ENCODE measurements around the gene SHC3. TPM values are rescaled to one million over a fixed set of nuclear protein-coding genes. Genes with fewer than 3 reads are reported as not detected.

Gene SHC3
- total and polyA plus RNA-seq, 2 experiments from 2014 or later, result 1.3 to 2.9 TPM

DNA sequence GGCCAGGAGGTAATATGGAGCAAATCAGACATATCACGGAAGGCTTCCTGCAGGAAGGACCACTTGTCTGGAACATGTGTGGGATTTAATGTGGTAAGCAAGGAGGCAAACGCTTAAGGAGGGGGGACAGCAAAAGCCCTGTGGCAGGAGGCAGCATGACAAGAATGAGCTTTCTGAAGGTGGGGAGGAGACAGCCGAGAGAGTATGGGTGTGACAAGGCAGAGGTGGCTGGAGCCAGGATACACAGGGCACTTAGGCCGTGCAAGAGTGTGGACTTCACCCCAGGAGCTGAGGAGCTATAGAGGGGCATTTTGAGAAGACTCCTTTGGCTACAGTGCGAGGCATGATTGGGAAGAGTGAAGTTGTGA lies 201.7 kb downstream of the SHC3 start (continued):
- TF ChIP-seq, protein P1, sequence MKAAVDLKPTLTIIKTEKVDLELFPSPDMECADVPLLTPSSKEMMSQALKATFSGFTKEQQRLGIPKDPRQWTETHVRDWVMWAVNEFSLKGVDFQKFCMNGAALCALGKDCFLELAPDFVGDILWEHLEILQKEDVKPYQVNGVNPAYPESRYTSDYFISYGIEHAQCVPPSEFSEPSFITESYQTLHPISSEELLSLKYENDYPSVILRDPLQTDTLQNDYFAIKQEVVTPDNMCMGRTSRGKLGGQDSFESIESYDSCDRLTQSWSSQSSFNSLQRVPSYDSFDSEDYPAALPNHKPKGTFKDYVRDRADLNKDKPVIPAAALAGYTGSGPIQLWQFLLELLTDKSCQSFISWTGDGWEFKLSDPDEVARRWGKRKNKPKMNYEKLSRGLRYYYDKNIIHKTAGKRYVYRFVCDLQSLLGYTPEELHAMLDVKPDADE (IDR thresholded peaks at IDR 0.05), result no peak
- TF ChIP-seq NANOG (IDR thresholded peaks at IDR 0.05; ENCODE audit: borderline replicate concordance) (no peak), EZH2phosphoT487 (IDR thresholded peaks at IDR 0.05; ENCODE audit: unreplicated experiment) (no peak), JUNB (IDR thresholded peaks at IDR 0.05; ENCODE audit: unreplicated experiment) (no peak)

DNA sequence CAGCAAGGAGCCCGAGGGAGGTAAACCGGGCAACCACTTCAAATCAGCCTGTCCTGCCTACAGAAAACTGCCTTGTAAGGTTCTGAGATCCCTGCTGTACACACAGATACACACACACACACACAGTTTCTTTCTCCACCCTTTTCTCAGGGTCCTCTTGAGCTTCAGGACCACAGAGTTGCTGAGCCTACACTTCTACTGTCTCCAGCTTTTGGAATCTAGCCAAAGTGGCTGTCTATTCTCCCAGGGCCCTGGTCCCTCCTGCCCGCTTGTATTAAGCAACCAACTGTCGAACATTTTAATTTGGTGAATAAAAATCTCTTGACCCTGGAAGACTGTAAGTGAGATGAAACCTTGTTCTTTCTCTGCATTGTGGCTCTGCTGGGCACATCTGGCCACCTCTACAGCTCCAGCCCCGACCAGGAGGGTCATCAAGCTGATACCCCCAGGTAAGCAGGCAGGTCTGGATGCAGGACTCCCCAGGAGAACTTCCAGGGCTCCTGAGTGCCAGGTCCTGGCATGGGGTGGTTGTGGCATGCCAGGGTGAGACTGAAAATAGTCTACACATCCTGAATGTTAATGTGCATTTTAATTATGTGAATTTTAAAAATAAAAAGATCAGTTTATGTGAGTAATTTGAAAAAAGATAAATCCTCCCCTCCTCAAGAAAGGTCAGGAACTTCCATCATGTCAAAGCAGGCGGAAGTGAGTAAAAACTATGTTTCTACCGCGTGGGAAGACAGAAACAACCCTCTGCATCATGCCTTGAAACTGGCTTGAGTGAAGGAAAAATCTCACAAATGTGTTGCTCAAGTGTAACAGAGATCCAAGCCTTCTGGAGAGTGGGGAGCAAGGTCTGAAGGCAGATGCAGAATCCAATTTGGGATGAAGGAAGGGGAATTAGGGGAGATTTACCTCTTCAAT lies 202.4 kb downstream of the SHC3 start:
- Histone ChIP-seq H3K4me1 (ENCODE audit: insufficient read depth) (no peaks in the 10 kb centered on the region), H4K20me1 (replicated peaks; ENCODE audit: insufficient read depth) (no peaks in the 10 kb centered on the region), H3K27me3 (ENCODE audit: insufficient read depth) (no peaks in the 10 kb centered on the region), H3K9me2 (ENCODE audit: insufficient read depth) (0 out of 2 replicates have a peak, but pooled peaks cover 3% of the 10 kb centered on the region), H3K27ac (ENCODE audit: low read depth) (no peak overlapping the region), H3K79me2 (replicated peaks; ENCODE audit: insufficient read depth) (no peaks in the 10 kb centered on the region), H3F3A (replicated peaks; ENCODE audit: low read depth) (no peaks in the 10 kb centered on the region), H2AFZ (no peak overlapping the region), H3K4me2 (no peak overlapping the region), H3K36me3 (ENCODE audit: insufficient read depth) (no peaks in the 10 kb centered on the region), H3K4me3 (no peak overlapping the region)
- Mint-ChIP-seq H3K4me3 (no peak overlapping the region), H3K4me1 (peaks cover 2% of the 10 kb centered on the region; the same call in 2 of the 3 replicates), H3K27ac (no peak overlapping the region), H3K27me3 (ENCODE audit: insufficient read depth, low read depth, poor library complexity) (no peaks in the 10 kb centered on the region), H3K9me3 (peaks cover 18% of the 10 kb centered on the region), H3K36me3 (ENCODE audit: low read depth) (peaks cover 6% of the 10 kb centered on the region; the same call in 2 of the 3 replicates)
- ATAC-seq (no peak), DNase-seq (ENCODE audit: low spot score) (no peak)
- TF ChIP-seq NANOG (IDR thresholded peaks at IDR 0.05; ENCODE audit: borderline replicate concordance) (no peak), EZH2 (IDR thresholded peaks at IDR 0.05; ENCODE audit: low read depth, unreplicated experiment) (no peak), ZNF331 (CRISPR knock-in tag; IDR thresholded peaks at IDR 0.05; ENCODE audit: low read depth) (no peak), EZH2phosphoT487 (IDR thresholded peaks at IDR 0.05; ENCODE audit: unreplicated experiment) (no peak), ZNF114 (CRISPR knock-in tag; IDR thresholded peaks at IDR 0.05) (no peak), CREB1 (CRISPR knock-in tag; IDR thresholded peaks at IDR 0.05; ENCODE audit: low read depth) (no peak), STAT1 (IDR thresholded peaks at IDR 0.05; ENCODE audit: unreplicated experiment) (no peak)
- TF ChIP-seq, protein P1 (IDR thresholded peaks at IDR 0.05), result no peak
- TF ChIP-seq, protein P2, sequence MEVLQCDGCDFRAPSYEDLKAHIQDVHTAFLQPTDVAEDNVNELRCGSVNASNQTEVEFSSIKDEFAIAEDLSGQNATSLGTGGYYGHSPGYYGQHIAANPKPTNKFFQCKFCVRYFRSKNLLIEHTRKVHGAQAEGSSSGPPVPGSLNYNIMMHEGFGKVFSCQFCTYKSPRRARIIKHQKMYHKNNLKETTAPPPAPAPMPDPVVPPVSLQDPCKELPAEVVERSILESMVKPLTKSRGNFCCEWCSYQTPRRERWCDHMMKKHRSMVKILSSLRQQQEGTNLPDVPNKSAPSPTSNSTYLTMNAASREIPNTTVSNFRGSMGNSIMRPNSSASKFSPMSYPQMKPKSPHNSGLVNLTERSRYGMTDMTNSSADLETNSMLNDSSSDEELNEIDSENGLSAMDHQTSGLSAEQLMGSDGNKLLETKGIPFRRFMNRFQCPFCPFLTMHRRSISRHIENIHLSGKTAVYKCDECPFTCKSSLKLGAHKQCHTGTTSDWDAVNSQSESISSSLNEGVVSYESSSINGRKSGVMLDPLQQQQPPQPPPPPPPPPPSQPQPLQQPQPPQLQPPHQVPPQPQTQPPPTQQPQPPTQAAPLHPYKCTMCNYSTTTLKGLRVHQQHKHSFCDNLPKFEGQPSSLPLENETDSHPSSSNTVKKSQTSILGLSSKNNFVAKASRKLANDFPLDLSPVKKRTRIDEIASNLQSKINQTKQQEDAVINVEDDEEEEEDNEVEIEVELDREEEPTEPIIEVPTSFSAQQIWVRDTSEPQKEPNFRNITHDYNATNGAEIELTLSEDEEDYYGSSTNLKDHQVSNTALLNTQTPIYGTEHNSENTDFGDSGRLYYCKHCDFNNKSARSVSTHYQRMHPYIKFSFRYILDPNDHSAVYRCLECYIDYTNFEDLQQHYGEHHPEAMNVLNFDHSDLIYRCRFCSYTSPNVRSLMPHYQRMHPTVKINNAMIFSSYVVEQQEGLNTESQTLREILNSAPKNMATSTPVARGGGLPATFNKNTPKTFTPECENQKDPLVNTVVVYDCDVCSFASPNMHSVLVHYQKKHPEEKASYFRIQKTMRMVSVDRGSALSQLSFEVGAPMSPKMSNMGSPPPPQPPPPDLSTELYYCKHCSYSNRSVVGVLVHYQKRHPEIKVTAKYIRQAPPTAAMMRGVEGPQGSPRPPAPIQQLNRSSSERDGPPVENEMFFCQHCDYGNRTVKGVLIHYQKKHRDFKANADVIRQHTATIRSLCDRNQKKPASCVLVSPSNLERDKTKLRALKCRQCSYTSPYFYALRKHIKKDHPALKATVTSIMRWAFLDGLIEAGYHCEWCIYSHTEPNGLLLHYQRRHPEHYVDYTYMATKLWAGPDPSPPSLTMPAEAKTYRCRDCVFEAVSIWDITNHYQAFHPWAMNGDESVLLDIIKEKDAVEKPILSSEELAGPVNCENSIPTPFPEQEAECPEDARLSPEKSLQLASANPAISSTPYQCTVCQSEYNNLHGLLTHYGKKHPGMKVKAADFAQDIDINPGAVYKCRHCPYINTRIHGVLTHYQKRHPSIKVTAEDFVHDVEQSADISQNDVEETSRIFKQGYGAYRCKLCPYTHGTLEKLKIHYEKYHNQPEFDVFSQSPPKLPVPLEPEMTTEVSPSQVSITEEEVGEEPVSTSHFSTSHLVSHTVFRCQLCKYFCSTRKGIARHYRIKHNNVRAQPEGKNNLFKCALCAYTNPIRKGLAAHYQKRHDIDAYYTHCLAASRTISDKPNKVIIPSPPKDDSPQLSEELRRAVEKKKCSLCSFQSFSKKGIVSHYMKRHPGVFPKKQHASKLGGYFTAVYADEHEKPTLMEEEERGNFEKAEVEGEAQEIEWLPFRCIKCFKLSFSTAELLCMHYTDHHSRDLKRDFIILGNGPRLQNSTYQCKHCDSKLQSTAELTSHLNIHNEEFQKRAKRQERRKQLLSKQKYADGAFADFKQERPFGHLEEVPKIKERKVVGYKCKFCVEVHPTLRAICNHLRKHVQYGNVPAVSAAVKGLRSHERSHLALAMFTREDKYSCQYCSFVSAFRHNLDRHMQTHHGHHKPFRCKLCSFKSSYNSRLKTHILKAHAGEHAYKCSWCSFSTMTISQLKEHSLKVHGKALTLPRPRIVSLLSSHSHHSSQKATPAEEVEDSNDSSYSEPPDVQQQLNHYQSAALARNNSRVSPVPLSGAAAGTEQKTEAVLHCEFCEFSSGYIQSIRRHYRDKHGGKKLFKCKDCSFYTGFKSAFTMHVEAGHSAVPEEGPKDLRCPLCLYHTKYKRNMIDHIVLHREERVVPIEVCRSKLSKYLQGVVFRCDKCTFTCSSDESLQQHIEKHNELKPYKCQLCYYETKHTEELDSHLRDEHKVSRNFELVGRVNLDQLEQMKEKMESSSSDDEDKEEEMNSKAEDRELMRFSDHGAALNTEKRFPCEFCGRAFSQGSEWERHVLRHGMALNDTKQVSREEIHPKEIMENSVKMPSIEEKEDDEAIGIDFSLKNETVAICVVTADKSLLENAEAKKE (CRISPR knock-in tag; IDR thresholded peaks at IDR 0.05), result no peak
- TF ChIP-seq, protein P3, sequence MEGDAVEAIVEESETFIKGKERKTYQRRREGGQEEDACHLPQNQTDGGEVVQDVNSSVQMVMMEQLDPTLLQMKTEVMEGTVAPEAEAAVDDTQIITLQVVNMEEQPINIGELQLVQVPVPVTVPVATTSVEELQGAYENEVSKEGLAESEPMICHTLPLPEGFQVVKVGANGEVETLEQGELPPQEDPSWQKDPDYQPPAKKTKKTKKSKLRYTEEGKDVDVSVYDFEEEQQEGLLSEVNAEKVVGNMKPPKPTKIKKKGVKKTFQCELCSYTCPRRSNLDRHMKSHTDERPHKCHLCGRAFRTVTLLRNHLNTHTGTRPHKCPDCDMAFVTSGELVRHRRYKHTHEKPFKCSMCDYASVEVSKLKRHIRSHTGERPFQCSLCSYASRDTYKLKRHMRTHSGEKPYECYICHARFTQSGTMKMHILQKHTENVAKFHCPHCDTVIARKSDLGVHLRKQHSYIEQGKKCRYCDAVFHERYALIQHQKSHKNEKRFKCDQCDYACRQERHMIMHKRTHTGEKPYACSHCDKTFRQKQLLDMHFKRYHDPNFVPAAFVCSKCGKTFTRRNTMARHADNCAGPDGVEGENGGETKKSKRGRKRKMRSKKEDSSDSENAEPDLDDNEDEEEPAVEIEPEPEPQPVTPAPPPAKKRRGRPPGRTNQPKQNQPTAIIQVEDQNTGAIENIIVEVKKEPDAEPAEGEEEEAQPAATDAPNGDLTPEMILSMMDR (conservative IDR thresholded peaks at IDR 0.05; ENCODE audit: low read depth in 2 of 2), result no peak

All from GM23338 (cell line).